NCI-H526 (cell line): ENCODE data around the gene RFFL.
"Not testable (repeated sequence)": the region's sequence is repeated elsewhere in the genome, so short reads cannot be mapped to it uniquely, and the experiment has no call there.

Source experiments
- DNase-seq, 2 experiments: peaks; one replicate each; lab custom pipeline; 2025; lab: John Stamatoyannopoulos, UW

Gene RFFL, protein sequence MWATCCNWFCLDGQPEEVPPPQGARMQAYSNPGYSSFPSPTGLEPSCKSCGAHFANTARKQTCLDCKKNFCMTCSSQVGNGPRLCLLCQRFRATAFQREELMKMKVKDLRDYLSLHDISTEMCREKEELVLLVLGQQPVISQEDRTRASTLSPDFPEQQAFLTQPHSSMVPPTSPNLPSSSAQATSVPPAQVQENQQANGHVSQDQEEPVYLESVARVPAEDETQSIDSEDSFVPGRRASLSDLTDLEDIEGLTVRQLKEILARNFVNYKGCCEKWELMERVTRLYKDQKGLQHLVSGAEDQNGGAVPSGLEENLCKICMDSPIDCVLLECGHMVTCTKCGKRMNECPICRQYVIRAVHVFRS

DNA sequence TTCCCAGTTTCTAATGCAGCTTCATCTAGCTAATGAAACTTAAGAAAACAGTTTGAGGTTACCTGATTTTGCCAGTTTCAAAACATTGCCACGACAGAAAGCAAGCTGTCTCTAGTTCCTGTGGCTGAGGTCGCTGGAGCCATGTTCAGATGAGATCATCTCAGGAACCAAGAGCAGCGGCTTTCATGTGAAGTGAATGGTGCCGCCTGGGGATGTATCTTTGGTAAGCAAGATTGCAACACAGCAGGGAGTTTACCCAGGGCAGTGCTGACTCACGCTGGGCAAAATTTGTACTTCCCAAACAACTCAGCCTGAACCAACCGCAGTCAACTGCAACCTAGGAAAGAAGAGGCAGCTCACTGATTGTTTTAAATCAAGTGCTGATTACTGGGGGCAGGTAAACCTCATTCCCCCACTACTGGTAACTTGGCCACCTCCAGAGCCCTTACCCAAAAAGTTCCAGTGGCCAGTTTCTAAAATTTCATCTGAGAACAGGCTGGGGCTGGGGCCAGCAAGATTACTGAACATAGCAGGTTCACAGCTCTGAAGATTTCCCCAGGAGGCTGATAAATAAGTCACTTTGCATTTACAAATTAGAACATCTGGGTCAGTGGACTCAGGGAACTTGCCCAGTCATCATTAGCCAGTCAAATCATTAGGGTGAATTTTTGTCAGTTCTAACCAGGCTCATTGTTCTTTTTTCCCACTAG lies at the start of gene RFFL:
Gene RFFL, minus strand, starts transcription at position 194 of the 710 bp plus-strand sequence. CDS start 37,154 bp downstream, outside the sequence.
- DNase-seq = peak; percentile 84 to 85

DNA sequence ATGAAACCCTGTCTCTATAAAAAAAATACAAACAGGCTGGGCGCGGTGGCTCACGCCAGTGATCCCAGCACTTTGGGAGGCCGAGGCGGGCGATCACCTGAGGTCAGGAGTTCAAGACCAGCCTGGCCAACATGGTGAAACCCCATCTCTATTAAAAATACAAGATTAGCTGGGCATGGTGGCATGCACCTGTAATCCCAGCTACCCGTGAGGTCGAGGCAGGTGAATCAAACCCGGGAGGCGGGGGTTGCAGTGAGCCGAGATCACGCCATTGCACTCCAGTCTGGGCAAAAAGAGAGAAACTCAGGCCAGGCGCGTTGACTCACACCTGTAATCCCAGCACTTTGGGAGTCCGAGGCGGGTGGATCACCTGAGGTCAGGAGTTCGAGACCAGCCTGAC lies 47.3 kb upstream of the RFFL start:
- DNase-seq = not testable (repeated sequence)

DNA sequence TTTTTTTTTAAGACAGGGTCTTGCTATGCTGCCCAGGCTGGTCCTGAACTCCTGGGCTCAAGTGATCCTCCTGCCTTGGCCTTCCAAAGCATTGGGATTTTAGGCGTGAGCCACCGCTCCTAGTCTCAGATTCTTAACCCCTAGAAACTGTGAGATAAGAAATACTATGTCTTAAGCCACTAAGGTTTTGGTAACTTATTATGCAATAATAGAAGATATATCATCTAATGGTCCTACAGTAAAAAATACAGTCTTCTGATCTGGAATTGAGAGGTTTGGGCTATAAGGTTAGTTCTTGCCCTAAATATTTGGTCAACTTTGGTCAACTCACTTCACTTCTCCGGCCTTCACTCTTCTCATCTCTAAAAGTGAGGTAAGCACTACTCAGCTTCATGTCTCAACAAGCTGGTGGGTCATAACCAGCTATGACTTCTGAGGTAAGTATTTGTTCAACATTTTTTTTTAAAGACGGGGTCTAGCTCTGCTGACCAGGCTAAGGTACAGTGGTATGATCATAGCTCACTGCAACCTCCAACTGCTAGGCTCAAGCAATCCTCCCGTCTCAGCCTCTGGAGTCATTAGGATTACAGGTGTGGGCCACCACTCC lies 41.4 kb upstream of the RFFL start:
- no peak for DNase-seq

DNA sequence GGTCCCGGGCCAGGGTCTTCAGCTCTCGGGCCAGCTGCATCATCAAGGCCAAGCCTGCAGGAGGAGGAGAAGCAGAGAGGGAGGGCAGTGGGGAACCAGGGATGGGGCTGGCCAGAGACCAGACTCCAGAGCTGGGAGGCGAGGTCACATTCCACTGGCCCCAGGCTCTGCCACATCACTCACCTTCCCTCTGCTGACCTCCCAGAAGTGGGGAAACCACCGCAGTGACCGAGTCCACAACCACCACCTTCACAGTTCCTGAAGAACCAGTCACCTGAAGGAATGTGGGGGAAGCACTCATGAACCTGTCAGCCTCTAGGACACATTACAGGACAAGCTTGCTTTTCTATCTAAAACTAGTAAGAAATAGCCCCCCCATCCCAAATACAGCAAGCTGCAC lies 39.8 kb upstream of the RFFL start:
- DNase-seq = no peak

DNA sequence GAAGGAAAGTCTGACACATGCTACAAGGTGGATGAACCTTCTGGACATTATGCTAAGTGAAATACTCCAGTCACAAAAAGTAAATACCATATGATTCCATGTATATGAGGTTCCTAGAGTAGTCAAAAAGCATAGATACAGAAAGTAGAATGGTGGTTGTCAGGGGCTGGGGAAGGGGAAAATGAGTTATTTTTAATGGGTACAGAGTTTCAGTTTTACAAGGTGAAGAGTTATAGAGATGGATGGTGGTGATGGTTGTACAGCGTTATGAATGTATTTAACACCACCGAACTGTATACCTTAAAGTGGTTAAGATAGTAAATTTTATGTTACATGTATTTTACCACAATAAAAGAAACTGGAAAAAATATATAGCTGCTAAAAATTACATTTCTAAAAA lies 38.2 kb upstream of the RFFL start:
- DNase-seq = no peak

DNA sequence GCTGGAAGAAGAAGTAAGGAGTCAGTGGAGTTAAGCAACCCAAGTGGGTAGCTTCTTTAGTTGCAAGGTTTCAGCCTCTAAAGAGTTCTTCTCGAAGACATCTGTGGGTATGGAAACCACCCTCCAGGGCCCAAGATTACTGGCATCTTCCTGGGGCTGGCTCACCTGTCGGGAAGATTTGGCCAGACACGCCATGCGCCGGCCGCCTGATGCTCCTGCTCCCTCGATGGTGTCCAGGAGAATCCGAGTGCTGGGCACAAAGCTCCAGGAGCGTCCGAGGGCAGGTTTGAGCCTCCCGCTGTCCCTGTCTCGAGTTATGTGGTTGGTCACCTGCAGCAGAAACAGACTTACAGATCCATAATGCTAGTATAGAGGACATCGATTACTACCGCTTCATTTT lies 37.5 kb upstream of the RFFL start:
- DNase-seq = no peak

DNA sequence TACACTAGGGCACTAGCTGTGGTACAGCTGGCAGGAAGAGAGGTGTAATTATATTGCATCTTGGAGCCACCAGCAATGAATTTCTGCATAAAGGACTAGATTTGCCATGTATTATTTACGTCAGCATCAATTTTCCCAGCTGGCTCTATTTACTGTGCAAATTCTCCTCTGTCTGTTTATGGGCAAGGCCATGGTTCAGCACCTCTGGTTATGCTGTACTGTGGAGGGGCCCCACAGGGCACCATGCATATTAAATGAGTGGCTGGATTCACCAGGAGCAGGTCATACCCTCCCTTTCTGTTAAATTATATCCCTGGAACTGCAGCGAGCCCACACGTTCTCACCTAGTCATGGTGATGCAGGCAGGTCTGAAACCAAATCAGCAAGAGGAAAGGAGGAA lies 36.4 kb upstream of the RFFL start:
- DNase-seq = peak; percentile 76 to 89

DNA sequence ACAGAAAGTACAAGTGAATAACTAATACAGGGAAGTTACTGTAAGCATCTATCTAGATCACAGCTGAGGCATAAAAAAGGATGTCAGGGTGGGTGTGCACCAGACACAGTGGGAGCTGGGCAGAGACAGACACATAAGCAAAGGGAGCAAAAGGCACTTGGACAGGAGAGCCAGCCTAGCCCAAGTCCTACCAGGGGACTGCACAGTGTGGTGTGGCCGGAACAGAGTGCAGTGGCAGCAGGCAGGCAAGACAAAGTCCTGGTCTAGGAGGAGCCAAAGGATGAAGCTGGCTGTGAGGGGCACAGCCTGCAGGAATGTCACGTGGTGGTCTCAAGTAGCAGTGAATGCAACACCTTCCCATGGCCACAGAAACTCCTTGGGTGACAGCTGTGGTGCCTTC lies 34.3 kb upstream of the RFFL start:
- DNase-seq = no peak

DNA sequence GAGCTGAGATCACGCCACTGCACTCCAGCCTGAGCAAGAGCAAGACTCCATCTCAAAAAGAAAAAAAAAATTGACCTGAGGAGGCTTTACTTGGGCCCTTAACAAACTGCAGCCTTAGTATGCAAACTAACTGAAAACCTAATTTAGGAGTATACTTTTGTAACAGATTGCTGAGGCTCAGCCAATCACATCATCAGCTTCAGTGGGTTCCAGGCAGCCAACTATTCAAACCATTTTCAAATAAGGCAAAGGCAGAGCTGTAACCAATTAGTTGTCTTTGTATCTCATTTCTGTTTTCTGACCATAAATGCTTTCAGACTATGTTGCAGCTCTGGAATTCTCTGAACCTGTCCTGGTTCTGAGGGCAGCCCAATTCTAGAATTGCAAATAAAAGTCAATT lies 32.2 kb upstream of the RFFL start:
- no peak for DNase-seq

DNA sequence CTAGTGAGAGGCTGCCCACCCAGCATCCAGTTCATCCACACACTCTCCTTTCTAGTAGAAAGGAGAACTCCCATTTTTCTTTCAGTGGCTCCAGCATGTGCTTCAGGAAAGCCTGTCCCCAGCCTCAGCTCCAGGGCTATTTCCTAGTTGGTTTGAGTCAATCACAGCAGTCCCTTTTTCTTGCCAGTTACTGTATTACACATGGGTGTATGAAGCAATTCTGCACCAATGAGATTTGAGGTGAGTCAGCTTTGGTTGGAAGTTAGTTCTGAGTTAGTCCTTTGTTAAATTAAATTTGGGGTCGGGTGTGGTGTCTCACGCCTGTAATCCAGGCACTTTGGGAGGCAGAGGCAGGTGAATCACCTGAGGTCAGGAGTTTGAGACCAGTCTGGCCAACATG lies 31.4 kb upstream of the RFFL start:
- no peak for DNase-seq

DNA sequence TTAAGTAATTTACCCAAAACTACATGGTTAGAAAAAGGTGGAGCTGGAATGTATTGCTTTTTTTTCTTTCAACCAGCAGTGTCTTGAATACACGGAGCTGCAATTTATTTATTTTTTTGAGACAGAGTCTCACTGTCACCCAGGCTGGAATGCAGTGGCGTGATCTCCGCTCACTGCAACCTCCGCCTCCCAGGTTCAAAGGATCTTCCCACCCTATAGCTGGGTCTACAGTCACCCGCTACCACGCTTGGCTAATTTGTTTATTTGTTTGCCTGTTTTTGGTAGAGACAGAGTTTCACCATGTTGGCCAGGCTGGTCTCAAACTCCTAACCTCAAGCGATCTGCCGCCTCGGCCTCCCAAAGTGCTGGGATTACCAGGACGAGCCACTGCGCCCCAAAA lies 27.2 kb upstream of the RFFL start:
- not testable (repeated sequence) for DNase-seq

DNA sequence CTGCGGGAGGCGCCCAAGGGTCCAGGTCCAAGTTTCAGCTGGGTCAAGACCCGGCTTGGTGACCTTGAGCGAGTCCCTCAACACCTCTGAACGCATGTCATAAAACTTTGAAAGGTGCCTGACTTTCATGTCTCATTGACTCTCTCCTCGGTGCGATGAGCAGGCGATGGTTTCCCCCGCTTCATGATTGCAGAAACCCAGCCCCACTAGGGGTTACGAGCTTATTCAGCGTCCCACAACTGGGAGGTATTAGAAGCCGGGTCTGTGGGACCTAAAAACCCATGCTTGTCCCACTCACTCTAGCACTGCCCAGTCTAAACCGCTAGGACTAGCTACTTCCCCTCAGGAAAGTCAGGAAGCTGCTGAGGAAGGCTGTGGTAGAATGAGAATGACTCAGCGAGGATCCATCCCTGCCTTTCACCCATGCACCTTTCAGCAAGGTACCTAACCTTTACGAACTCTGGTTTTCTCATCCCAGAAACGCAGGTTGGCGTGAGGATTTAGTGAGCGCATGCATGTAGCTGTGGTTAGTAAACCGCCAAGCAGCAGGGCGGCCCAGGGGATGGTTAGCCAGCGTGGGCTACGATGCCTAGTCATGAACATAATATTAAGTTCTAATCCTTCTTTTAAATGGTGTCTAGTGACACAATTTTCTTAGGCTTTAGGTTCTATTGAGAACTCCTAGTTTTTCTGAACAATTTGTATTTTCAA lies 26.2 kb upstream of the RFFL start:
- DNase-seq = peak in 1 of 2 experiments; percentile 27

DNA sequence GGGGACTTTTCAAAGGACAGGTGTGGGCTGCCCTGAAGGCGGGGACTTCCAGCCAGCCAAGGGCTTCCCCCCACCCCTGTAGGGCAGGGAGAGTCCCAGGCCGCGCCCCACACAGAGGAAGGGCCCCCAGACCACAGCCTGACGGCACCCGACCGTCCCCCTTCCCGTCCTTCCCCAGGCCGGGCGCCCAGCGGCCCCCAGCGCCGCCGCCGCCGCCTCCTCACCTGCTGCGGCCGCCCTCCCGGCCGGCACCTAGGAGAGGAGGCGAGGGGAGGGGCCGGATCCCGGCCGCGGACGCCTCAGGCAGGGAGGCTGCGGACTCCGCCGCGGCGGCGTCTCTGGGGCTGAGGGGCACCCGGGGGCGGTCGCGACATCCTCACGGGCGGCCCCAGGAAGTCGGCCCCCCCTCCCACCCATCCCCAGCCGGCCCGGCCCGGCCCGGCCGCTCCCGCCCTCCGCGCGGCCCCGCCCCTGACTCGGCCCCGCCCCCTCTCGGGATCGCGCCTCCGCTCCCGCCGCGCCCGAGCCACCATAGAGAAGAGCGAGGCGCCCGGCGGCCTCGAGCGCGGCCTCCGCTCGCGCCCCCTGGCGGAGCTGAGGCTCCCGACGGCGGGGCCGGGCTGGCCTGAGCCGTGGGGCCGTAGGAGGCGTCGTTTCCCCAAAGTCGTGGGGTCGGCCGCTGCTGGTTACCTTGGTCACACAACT lies 25.5 kb upstream of the RFFL start:
- DNase-seq = peak in 1 of 2 experiments; percentile 90

DNA sequence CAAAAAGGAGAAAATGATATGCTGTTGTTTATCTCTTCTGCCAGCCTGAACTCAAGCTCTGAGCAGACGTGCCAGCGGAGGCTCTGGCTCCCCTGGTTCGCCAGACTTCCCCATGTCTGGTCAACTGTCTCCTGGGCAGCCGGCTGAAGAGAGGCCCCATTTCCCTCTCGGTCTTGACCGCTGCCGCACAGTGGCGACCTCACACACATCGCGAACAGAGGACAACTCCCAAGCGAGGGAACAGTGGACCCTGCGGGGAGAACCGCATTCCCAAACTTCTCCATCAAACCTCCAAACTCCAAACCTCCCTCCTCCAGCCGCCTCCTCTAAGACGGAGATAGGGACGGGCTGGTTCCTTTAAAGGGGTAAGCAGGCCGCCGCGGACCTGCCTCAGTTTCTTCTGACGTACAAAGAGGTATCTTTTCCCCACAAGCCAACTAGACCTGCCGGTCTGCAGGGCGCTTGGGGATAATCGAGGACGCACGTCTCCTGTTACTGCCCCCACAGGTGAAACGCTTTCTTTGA lies 24.9 kb upstream of the RFFL start:
- DNase-seq = peak; percentile 10 to 53

DNA sequence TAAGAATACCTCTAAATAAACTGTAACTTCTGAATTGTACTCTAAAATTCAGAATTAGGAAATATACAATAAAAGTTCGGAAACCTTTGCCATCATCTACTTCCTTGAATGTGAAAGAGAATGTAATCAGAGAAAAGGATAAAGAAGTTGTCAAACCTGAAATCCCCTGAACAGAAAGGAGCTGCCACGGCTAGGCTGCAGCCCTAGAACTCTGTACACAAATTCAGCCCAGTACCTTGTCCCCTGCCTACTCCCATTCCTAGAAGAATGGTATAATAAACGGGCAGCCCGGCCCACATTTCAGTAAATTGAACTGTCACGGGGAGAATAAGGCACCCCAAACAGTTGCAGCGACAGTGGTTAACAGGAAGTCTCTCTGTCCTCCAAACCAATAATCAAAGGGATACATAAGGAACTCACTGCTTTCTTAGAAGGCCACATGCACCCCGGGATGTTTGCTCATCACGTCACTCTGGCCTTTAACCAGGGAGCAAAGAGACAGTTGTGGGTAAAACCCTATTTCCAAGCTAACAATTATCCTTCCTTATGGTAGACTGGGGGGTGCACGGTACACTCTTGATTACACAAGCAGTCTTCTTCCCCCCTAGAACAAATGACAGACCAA lies 24.3 kb upstream of the RFFL start:
- DNase-seq = peak in 1 of 2 experiments; percentile 40

DNA sequence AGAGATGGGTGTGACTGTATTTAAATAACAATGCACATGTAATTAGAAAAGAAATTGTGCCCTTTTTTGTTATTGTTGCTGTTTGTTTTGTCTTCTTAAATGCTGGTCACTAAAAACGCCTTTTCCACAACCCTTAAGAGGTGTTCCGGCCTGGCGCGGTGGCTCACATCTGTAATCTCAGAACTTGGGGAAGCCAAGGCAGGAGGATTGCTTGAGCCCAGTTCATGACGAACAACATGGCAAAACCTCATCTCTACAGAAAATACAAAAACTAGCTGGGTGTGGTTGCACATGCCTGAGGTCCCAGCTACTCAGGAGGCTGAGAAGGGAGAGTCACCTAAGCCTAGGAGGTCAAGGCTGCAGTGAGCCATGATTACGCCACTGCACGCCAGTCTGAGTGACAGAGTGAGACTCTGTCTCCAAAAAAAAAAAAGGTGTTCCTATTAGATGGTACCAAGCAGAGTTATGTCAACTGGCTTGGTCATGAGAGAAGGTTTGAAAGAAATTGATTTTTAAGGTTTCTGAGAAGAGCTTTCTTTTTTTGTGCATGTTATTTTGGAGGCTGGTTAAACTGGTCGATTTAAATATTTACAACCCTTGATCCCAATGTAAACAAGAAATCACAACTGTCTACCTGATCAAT lies 23.5 kb upstream of the RFFL start:
- DNase-seq = no peak

DNA sequence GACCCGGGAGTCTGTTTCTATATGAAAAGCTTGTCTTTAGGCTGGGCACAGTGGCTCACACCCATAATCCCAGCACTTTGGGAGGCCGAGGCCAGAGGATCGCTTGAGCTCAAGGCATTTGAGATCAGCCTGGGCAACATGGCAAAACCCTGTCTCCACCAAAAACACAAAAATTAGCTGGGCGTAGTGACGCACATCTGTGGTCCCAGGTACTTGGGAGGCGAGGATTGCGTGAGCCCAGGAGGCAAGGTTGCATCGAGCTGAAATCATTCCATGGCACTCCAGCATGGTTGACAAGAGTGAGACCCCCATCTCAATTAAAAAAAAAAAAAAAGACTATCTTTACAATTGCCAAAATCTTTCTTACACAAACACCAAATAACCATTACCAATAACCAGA lies 22.7 kb upstream of the RFFL start:
- no peak for DNase-seq

DNA sequence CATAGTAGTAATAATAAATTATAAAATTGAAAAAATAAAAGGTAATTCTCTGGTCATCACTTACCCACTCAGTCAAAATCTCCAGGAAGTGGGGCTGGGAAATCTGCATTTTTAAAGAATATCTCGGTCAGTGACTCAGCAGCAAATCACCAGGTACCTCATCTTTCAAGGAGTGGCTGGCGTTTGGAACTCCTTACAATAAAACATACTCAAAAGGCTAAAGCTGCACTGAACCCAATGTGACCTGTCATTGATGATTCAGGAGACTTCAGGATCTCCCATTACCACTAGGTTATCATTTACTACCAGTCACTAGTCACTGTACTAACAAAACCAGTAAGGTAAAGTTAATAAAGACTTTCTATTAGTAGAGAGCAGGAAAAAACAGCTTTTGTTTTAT lies 21.5 kb upstream of the RFFL start:
- no peak for DNase-seq

DNA sequence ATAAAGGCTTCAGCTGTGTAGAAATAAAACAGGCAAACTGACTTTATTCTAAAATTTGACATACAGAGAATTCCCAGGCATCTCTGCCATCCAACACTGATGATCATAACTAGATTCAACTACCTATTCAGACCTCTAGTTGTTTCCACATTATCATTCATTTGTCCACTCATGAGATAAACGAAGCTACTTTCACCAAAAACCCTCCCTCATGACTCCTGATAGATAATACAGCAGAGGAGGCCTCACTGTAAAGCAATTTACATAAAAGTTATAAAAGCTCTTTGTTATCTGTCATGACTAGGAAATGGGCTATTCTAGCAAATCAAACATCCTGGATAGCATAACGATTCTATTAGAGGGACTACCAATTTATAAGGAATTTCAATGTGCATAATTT lies 19.6 kb upstream of the RFFL start:
- peak; percentile 19 to 35 for DNase-seq

DNA sequence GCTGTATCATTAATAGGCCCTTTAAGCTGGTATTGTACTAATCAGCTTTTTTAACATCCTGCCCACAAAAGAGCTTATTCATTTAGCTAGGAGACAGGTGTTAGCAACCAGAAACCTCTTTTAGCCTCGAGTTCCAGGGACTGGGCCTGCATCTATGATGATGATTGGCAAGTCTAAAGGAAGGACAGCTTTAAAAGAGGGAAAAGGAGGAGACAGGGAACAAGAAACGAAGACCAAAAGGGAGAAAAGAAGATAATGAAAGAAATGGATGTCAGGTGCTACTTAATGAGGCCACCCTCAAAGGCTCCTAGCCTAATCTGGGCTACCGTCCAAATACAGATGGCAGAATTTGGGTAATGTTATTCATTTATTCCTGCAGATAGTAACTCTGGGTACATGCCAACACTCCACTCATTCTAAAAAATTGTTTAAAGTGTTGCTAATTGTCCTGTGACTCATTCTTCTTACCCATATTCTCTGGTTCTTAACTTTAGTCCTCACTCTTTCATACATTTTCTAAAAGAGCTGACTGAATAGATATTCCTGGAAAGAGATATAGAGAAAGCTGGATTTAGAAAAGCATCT lies 18.7 kb upstream of the RFFL start:
- DNase-seq = peak; percentile 13 to 39
